COLO668 (cell line): ENCODE measurements around the gene GATA1.
A peak's percentile ranks its signal among the peaks of the same experiment; 100 is the strongest.

Source experiments
- DNase-seq: peaks from one replicate; lab custom pipeline; 2025; ENCODE audit not compliant: unreplicated experiment; lab: John Stamatoyannopoulos, UW

The GATA1 gene

GRCh38 chrX:48784726-48785125 is 1.7 kb upstream of the GATA1 start:
- no peak for DNase-seq

- DNase-seq, result no peak
These were observed 1.2 kb upstream of the GATA1 start for GRCh38 chrX:48785186-48785539.

- DNase-seq, result no peak
These were observed 713 bp upstream of the GATA1 start for GRCh38 chrX:48785540-48786214.

GRCh38 chrX:48786825-48787504 is 575 bp downstream of the GATA1 start:
- DNase-seq, result no peak

- no peak for DNase-seq
These were observed 1.4 kb downstream of the GATA1 start for GRCh38 chrX:48787505-48788443.

- DNase-seq, result no peak
These were observed 3.2 kb downstream of the GATA1 start for GRCh38 chrX:48789366-48790220.

- no peak for DNase-seq
These were observed 4.1 kb downstream of the GATA1 start for GRCh38 chrX:48790477-48790876.

- no peak for DNase-seq
These were observed 4.9 kb downstream of the GATA1 start for GRCh38 chrX:48791063-48791820.

- DNase-seq, result no peak
These were observed 5.8 kb downstream of the GATA1 start for GRCh38 chrX:48792219-48792618.

GRCh38 chrX:48793935-48794334 is 7.5 kb downstream of the GATA1 start:
- DNase-seq, result no peak

GRCh38 chrX:48794340-48794910 is 8.0 kb downstream of the GATA1 start:
- DNase-seq, result no peak

GRCh38 chrX:48794911-48795515 is 8.6 kb downstream of the GATA1 start:
- no peak for DNase-seq

GRCh38 chrX:48798318-48798717 is 11.9 kb downstream of the GATA1 start:
- no peak for DNase-seq

- DNase-seq, result no peak
These were observed 14.3 kb downstream of the GATA1 start for GRCh38 chrX:48800574-48801279.

GRCh38 chrX:48801280-48802088 is 15.1 kb downstream of the GATA1 start, which contains the start of gene HDAC6:
Gene HDAC6 (plus strand): TSS chrX:48802067. CDS start chrX:48802693, 626 bp downstream.
- peak; percentile 98 for DNase-seq

- peak; percentile 85 for DNase-seq
These were observed 15.9 kb downstream of the GATA1 start for GRCh38 chrX:48802089-48802904.

GRCh38 chrX:48802905-48803200 is 16.5 kb downstream of the GATA1 start:
- DNase-seq, result no peak
